Esophagus (tissue), 2 donors: ENCODE results near the gene JMJD6. TPM values are rescaled to one million over a fixed set of nuclear protein-coding genes. Genes with fewer than 3 reads are reported as not detected.
"Not testable (repeated sequence)": the region's sequence is repeated elsewhere in the genome, so short reads cannot be mapped to it uniquely, and the experiment has no call there.

ENCODE experiments used
- H3K27ac ChIP-seq, 2 donors: one replicate each; pipeline ENCODE4 v1.5.1; 2013; ENCODE audit warnings: low read depth in 2 of 2, mild to moderate bottlenecking in 2 of 2, inconsistent platforms in 1 of 2, low read length in 1 of 2, moderate library complexity in 1 of 2
- H3K27me3 ChIP-seq, 2 donors: one replicate each; pipeline ENCODE4 v1.6.1; 2013; ENCODE audit warnings: low read length in 2 of 2, control low read depth in 1 of 2, mild to moderate bottlenecking in 1 of 2; ENCODE audit not compliant: insufficient read depth in 2 of 2, control insufficient read depth in 1 of 2
- H3K36me3 ChIP-seq, 2 donors: one replicate each; pipeline ENCODE4 v1.6.1; 2013; ENCODE audit warnings: low read length in 1 of 2; ENCODE audit not compliant: control insufficient read depth in 2 of 2, insufficient read depth in 2 of 2
- H3K4me1 ChIP-seq, 2 donors: one replicate each; pipeline ENCODE4 v1.6.1; 2013; ENCODE audit warnings: low read length in 1 of 2; ENCODE audit not compliant: control insufficient read depth in 2 of 2, insufficient read depth in 2 of 2
- H3K4me3 ChIP-seq, 2 donors: one replicate each; pipeline ENCODE4 v1.5.1; 2013; ENCODE audit warnings: low read length in 2 of 2, mild to moderate bottlenecking in 2 of 2, low read depth in 1 of 2, moderate library complexity in 1 of 2
- H3K9me3 ChIP-seq, 2 donors: one replicate each; pipeline ENCODE4 v1.6.1; 2013; ENCODE audit warnings: mild to moderate bottlenecking in 2 of 2, low read depth in 1 of 2, low read length in 1 of 2, moderate library complexity in 1 of 2; ENCODE audit not compliant: control insufficient read depth in 2 of 2, insufficient read depth in 1 of 2
- WGBS, 2 donors: extraction: QIAGEN DNeasy Blood & Tissue Kit; methylation state at CpG; one replicate each; pipeline ENCODE4 v1.1.7; 2013; 5-methylcytosine and 5-hydroxymethylcytosine counted together
- polyA plus RNA-seq, 2 donors: library from polyadenylated mRNA; stranded (reverse); fragments of 200-250 nt; gene quantifications; one replicate each; pipeline ENCODE4 v1.2.3, GENCODE V29; 2013
- donor health status: healthy with polysubstance abuse.
- donor health status: Bipolar disorder and iron deficiency.

Gene JMJD6
- polyA plus RNA-seq, 2 donors = 18.3 to 21.9 TPM

DNA sequence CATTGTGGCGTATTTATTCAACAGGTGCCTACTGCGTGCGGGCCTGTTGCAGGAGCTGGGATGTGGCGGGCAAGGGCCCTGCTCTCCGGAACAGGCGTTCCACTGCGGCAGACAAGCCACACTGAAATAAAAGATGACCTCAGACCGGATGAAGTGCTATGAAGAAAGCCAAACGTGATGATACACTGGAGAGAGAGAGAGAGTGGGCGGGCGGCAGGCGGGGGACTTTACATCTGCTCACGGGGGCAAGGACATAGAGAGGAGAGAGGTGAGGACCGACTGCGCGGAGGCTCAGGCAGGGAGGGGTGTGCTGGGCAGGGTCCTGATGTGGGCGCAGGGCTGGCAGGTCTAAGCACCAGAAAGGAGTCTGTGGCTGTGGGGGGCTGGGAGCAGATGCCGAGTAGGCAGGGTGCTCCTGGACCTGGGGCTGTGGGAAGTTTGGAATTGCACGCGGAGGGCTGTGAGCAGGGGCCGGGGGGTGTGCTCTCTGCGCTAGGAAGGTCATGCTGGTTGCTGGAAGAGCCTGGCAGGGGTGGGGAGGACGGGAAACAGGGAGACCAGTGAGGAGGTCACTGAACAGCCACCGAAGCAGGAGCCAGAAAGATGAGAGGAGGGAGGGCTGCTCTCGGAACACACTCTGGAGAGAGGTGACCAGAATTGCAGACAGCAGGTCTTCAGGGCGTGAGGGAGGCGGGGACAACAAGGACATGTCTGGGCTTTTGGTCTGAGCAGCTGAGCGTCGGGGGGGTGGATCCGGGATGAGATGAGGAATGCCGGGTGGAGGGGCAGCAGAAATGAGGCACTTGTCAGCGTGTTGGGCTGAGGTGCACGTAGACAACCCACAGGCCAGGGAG, 25.6 kb downstream of the JMJD6 start:
- 24 to 37% methylated on average over 33 of the region's 33 CpGs for WGBS, 2 donors
- no peaks in the 10 kb centered on the region for H3K36me3 ChIP-seq
- no peaks in the 10 kb centered on the region for H3K27me3 ChIP-seq
- peak overlapping the region; percentile 76 to 79 for H3K27ac ChIP-seq
- H3K9me3 ChIP-seq = no peaks in the 10 kb centered on the region
- no peak overlapping the region for H3K4me3 ChIP-seq
- H3K4me1 ChIP-seq = peaks cover 11 to 28% of the 10 kb centered on the region in 2 donors

DNA sequence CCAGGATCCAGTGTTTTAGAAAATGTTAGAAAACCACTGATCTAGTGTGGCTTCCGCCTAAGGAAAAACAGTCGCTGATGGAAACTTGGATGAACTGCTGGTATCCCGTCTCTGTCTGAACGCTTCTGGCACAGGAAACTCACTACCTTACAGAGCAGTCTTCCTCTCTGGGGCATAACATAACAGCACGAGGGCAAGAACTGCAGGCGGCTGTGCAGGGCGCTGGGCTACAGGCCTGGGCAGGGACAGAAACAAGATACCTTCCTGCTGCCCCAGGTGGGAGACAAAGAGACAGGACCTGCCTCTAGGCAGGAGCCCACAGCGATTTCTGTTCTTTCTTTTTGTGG, 26.2 kb downstream of the JMJD6 start:
- 24 to 44% methylated on average over 8 of the region's 8 CpGs for WGBS, 2 donors
- Histone ChIP-seq H3K27ac (peak overlapping the region; percentile 76 to 79), H3K9me3 (no peaks in the 10 kb centered on the region), H3K4me3 (no peak overlapping the region), H3K36me3 (no peaks in the 10 kb centered on the region), H3K4me1 (peaks cover 13 to 28% of the 10 kb centered on the region in 2 donors), H3K27me3 (no peaks in the 10 kb centered on the region)

- Histone ChIP-seq H3K27ac (peak overlapping the region; percentile 52 to 73), H3K4me1 (peaks cover 13 to 28% of the 10 kb centered on the region in 2 donors)
- not testable (repeated sequence) for H3K4me3 ChIP-seq, H3K36me3 ChIP-seq, H3K27me3 ChIP-seq, H3K9me3 ChIP-seq
- 84 to 91% methylated on average over 7 of the region's 7 CpGs for WGBS, 2 donors
Measured at GRCh38 chr17:76698466-76698977, 27.9 kb downstream of the JMJD6 start.

DNA sequence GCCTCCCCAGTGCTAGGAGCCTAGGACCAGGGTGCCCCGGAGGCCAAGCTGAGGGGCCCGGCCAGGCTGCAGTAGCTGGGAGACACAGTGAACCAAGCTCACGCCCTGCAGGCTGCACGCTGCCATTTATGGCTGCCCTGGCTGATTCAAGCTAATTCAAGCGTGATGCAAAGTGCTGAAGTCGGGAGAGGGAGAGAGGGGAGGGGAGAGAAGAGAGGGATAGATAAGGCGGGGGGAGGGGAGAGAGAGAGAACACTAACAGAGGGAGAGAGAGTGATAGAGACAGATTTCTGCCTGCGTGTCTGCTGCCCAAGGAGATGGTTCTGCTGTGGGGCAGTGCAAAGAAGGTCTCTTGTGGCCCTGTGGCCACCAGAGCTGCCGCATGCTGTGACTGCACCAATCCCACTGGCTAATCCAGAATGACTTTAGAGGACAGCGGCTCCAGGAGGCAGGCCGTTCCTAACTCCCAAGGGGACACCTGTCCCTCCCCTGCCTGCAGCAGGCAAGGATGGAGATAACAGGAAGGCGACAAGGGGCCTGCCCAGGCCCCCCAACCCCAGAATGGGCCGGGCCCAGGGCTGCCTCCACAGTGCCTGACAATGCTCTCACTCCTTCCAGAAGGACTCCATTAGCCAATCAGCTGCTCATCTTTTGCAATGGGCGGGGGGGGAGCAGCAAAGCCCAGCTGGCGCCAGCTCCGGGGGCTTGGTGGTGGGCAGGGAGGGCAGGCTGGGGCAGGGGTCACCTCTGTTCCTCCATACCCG, 28.5 kb downstream of the JMJD6 start:
- Histone ChIP-seq H3K27me3 (no peaks in the 10 kb centered on the region), H3K4me1 (peaks cover 13 to 28% of the 10 kb centered on the region in 2 donors), H3K27ac (peak overlapping the region; percentile 52 to 73), H3K9me3 (no peaks in the 10 kb centered on the region), H3K4me3 (no peak overlapping the region), H3K36me3 (no peaks in the 10 kb centered on the region)
- 49 to 57% methylated on average over 17 of the region's 17 CpGs for WGBS, 2 donors

DNA sequence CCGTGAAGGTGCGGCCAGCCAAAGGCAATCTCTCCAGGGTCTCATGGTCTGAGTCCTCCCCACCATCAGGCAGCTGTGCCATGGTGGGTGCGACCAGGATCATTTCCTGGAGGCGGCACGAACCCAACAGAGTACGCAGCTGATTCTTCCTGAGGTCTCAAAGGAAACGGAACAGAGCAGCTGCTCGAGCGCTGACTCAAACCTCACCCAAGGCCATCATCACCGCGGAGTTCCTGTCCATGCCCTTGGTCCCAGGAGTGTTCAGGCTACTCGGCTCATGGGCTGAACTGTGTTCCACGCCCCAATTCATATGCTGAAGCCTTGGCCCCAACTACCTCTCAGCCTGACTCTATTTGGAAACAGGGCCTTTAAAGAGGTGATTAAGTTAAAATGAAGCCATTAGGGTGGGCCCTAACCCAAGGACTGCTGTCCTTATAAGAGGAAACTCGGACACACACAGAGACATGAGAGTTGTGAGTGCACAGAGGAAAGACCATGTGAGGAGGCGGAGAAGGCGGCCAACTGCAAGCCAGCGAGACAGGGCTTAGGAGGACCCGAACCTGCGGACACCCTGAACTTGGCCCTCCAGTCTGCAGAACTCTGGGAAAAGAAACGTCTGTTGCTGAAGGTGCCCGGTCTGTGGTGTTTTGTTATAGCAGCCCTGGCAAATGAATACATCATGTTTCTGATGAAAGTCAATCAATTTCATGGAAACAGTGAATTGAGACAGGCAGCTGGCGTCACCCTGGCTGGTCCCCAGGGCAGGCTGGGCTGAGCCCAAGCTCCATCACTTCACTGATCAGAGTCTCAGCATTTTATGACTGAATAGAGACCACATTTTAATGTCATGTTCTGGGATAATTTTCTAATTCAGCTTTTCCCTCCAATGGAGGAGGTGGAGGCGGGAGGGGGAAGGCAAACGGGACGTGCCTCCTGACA, 29.4 kb downstream of the JMJD6 start:
- H3K27ac ChIP-seq = peak overlapping the region; percentile 73
- H3K4me3 ChIP-seq = no peak overlapping the region
- H3K27me3 ChIP-seq = no peaks in the 10 kb centered on the region
- no peaks in the 10 kb centered on the region for H3K36me3 ChIP-seq
- H3K4me1 ChIP-seq = peaks cover 13 to 28% of the 10 kb centered on the region in 2 donors
- H3K9me3 ChIP-seq = no peaks in the 10 kb centered on the region
- 69 to 70% methylated on average over 25 of the region's 25 CpGs for WGBS, 2 donors

DNA sequence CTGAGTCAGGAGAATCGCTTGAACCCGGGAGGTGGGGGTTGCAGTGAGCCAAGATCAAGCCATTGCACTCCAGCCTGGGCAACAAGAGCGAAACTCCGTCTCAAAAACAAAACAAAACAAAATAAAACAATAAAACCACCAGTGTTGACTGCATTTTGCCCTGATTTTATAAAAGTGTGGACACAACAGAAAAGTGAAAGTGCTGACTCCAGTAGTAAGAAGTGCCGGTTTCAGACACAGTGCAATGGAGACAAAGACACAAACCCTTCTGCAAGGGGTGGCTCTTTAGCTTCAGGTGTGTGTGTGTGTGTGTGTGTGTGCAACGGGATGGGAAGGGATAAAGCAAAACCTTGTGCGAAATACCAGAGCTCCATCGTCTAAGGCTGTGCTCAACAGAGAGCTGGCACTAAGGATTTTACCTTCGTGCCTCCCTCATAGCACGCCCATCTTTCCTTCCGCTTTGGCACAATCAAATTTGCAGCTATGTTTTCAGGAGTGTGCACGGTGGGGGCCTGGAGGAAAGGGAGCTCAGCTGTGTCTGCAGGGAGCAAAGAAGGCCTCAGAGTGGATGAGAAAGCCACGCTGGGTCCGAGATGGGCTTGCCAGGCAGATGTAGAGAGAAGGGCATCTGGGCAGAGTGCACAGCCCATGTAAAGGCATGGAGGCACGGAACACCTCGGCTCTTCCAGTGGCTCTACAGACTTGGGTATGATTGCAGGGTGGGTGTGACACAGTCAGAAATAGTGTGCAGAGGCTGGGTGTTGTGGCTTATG, 31.2 kb downstream of the JMJD6 start:
- Histone ChIP-seq H3K9me3 (no peaks in the 10 kb centered on the region), H3K27ac (peak overlapping the region in 1 of 2 donors; percentile 63), H3K27me3 (no peaks in the 10 kb centered on the region), H3K4me3 (peak overlapping the region; percentile 1 to 30), H3K4me1 (peaks cover 11 to 17% of the 10 kb centered on the region in 2 donors), H3K36me3 (no peaks in the 10 kb centered on the region)
- WGBS, 2 donors = 55 to 68% methylated on average over 16 of the region's 16 CpGs

- no peaks in the 10 kb centered on the region for H3K9me3 ChIP-seq
- H3K36me3 ChIP-seq = no peaks in the 10 kb centered on the region
- no peaks in the 10 kb centered on the region for H3K27me3 ChIP-seq
- H3K4me3 ChIP-seq = no peak overlapping the region
- H3K27ac ChIP-seq = peak overlapping the region in 1 of 2 donors; percentile 41
- WGBS, 2 donors = 82 to 84% methylated on average over 14 of the region's 14 CpGs
- peaks cover 11 to 14% of the 10 kb centered on the region in 2 donors for H3K4me1 ChIP-seq
Measured at GRCh38 chr17:76691379-76692191, 34.8 kb downstream of the JMJD6 start.

DNA sequence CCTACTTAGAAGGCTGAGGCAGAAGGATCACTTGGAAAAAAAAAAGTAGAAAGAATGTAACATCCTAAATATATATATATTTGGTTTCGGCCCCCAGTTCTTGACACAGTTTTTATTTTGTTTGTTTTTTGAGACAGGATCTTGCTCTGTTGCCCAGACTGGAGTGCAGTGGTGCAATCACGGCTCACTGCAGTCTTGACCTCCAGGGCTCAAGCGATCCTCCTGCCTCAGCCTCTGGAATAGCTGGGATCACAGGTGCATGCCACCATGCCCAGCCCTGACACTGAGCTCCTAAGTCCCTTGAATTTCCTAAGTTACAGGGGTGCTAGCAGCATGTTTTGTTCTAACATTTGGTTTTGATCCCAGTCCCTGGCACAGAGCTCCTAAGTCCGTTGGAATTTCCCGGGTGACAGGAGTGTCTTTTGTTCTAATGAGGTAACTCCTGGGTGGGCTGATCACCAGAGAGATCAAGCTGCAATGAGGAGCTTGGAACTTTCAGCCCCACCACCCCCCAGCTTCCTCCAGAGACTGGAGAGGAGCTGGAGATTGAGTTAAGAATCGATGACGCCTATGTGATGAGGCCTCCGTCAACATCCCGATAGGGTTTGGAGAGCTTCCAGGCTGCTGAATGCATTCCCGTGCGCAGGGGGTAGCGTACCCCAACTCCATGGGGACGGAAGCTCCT, 35.7 kb downstream of the JMJD6 start:
- no peaks in the 10 kb centered on the region for H3K9me3 ChIP-seq
- H3K4me1 ChIP-seq = peaks cover 8 to 13% of the 10 kb centered on the region in 2 donors
- H3K36me3 ChIP-seq = no peaks in the 10 kb centered on the region
- 80 to 83% methylated on average over 13 of the region's 13 CpGs for WGBS, 2 donors
- no peaks in the 10 kb centered on the region for H3K27me3 ChIP-seq
- H3K4me3 ChIP-seq = no peak overlapping the region
- peak overlapping the region in 1 of 2 donors; percentile 27 for H3K27ac ChIP-seq
